NCI-H345 treated with DMSO at 0.1 percent for 48 hours (cell line): Measurements from ENCODE around the gene SGMS1.

ENCODE experiments used
- DNase-seq: peaks from one replicate; lab custom pipeline; 2025; ENCODE audit not compliant: unreplicated experiment; lab: John Stamatoyannopoulos, UW

The SGMS1 gene

GRCh38 chr10:50404021-50404773, 219.6 kb downstream of the SGMS1 start:
- no peak for DNase-seq

- DNase-seq, result no peak
Observed at GRCh38 chr10:50403074-50403473, 220.7 kb downstream of the SGMS1 start.

GRCh38 chr10:50402466-50402865, 221.3 kb downstream of the SGMS1 start:
- DNase-seq, result no peak

- DNase-seq, result no peak
Observed at GRCh38 chr10:50400694-50401093, 223.1 kb downstream of the SGMS1 start.

- DNase-seq, result no peak
Observed at GRCh38 chr10:50398823-50399222, 224.9 kb downstream of the SGMS1 start.

GRCh38 chr10:50398381-50398780, 225.4 kb downstream of the SGMS1 start:
- no peak for DNase-seq

- DNase-seq, result no peak
Observed at GRCh38 chr10:50397312-50398140, 226.2 kb downstream of the SGMS1 start.

- DNase-seq, result no peak
Observed at GRCh38 chr10:50396491-50397311, 227.1 kb downstream of the SGMS1 start.

- no peak for DNase-seq
Observed at GRCh38 chr10:50395851-50396250, 227.9 kb downstream of the SGMS1 start.

- DNase-seq, result no peak
Observed at GRCh38 chr10:50395271-50395670, 228.5 kb downstream of the SGMS1 start.

- DNase-seq, result no peak
Observed at GRCh38 chr10:50394832-50395231, 228.9 kb downstream of the SGMS1 start.

GRCh38 chr10:50393784-50394467, 229.8 kb downstream of the SGMS1 start:
- no peak for DNase-seq

GRCh38 chr10:50392966-50393718, 230.6 kb downstream of the SGMS1 start:
- no peak for DNase-seq

GRCh38 chr10:50392426-50392825, 231.3 kb downstream of the SGMS1 start:
- no peak for DNase-seq

GRCh38 chr10:50390302-50390701, 233.5 kb downstream of the SGMS1 start:
- no peak for DNase-seq

- DNase-seq, result no peak
Observed at GRCh38 chr10:50388181-50388580, 235.6 kb downstream of the SGMS1 start.

GRCh38 chr10:50387732-50388073, 236.1 kb downstream of the SGMS1 start:
- DNase-seq, result no peak

- DNase-seq, result no peak
Observed at GRCh38 chr10:50387007-50387731, 236.6 kb downstream of the SGMS1 start.

- no peak for DNase-seq
Observed at GRCh38 chr10:50385624-50386023, 238.1 kb downstream of the SGMS1 start.

- no peak for DNase-seq
Observed at GRCh38 chr10:50384898-50385297, 238.9 kb downstream of the SGMS1 start.
